Kidney tubule cell (primary cell): Measurements from ENCODE around the gene CACUL1.

Experiments used
- DNase-seq: peaks from one replicate; pipeline ENCODE4 v3.0.0-alpha.2; 2018; ENCODE audit warnings: low spot score

CACUL1 gene

DNA sequence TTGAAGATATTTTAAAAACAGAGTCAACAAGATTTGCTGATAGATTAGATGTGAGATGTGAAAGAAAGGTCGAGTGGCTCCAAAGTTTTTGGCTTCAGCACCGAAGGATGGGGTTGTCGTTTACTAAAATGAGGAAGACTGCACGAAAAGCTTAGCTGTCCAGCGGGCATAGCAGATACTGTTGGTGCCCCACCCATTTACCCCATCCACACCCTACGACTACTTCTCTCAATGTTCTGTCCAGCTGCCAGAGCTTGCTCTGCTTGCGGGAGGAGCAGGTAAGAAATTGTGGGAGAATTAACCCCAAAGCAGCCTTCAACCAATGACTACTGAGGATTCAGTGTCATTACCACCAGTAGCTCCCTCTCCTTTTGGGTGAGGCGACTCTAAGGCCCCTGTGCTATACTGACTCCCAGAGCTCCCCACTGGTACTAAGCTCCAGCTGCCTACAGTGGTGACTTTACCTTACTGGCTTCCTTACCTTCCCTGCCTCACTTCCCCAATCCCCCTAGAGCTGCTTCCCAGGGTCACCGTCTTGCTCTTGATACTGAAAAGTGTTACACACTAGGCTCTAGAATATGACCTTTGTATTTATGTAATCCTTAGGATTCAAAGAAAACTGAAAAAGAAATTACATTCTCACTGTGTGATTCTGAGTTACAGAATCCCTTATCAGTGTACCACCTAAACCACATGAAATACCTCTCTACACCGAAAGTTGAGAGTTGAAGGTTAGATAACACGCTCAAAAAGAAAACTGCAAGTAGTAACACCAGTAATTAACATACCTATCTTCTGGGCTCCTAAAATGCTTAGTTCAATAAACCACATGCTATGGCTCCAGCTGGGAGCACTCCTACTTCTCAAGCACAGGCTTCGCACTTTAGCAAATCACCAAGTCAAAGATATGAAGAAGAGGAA is 22.3 kb downstream of the CACUL1 start:
- no peak for DNase-seq

DNA sequence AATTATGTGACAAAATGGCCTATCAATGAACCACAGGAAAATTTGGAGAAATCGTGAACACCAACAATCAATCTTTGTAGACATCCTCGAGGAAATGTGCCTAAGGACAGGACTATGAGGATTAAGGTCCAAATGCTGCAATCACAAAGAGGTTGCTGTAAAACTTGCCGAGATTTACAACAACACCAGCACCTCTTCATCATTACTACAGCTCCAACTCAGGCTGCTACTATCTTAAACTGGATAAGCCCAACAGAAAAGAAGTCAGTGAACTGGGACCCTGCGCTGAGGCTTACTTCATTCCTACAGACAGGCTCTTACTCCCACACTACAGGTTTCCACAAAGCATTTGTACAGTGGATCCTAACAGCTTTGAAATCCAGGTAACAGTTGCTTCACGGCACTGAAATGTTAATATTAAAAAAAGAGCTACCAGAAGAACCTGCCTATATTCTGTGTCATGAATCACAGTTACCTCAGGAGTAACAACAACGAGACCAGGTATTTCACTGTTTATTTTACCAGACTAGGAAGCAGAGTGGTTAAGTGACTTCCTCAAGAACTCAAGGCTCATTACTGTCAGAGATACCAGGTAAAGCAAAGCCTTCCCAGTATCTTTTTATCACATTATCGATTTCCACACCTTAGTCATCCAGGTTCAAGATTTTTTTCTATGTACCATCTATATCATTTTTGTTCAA is 23.9 kb downstream of the CACUL1 start:
- DNase-seq = peak; percentile 65

DNA sequence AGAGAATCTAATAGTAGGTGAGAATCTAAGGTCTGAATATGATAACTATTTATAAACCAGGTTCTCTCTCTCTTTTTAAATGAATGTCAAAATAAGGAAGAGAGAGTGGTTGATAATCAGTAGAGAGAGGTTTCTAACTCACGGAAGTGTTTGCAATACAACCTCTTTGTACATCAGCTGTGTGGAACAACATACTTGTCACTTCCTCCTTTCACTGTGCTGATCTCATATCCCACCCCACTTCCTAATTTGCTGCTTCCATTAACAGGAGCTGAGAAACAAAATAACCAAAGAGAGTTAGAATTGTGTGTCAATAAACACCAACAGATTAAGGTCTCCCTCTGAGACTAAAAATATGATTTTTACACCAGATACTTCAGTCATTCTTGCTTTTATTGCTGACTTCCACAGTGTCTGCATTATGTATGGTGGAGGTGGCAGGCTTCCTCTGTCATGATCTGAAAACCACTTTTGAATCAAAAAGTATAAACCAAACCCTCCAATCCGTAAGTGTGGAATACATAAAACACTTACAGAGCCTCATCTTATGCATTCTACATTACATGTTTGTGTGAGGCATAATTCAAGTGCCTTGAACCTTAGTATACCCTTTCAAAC is 25.0 kb downstream of the CACUL1 start:
- DNase-seq = peak; percentile 33

DNA sequence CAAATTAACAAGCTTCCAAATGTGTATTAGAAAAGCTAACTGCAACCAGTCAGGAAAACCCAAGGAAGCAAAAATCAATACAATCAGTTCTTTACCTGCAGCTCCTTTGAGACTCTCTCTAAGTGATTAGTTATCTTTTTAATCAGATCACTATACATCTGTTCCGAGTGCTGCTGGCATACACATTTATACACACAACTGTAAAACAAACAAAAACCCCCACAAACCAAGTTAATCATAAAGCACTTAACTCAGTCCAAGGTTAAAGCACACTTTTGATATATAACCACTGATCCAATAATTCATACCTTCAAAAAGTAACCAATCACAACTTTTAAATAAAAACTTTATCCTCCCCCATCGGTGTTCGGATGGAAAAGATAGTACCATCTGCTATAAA is 25.6 kb downstream of the CACUL1 start:
- no peak for DNase-seq

DNA sequence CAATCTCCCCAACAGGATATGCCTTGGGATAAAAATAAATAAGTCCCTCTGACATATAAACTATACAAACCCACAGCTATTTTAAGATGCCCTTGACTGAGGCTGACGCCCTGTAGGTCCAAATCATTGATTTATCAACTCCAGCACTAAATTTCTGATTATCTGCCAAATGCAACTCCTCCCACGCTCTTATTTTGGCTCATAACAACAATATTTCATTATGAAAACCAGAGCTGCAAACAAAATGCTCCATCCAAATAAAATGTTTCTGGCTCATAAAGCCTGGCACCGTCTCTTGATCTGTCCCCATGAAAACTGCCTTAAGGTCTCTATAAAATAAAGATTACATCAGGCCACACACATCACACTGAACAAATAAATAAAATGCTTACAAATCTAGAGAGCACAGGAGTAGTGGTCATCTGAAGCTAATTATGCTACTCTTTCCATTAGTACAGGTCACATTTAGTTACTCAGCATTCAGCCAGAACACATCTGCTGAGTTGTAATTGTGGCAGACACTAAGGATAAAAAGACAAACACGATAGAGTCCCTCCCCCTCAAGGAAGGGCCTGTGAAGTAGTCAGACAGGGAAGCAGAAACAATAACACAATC is 28.8 kb downstream of the CACUL1 start:
- no peak for DNase-seq

DNA sequence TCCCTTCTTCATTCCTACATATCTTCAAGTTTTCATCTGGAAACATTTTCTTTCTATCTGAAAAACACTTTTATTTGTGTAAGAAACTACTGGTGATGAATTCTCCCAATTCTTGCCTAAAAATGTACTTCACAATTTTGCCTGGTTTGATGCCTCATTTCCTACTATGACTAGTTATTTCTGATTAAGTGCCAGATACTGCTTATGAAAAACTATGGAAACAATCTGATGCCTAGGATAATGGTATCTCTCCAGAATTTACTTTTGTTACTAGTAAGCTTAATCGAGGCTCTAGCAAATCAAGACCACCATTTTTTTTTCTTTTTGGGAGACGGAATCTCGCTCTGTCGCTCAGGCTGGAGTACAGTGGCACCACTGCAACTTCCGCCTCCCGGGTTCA is 31.3 kb downstream of the CACUL1 start:
- DNase-seq = no peak

DNA sequence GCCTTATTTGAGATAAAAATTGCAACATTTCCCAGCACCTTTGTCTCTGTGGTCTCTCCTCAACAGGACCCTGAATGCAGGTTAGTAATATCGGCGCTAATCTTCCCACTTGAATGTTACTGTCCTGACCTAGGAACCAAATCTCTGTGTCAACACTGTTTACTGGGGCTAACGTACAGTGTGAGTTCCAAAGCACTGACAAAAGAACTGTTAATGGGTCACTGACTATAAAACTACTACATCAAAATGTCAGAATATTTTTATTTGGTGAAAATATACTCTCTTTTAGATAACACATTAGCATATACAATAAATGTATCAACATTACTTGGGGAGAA is 33.3 kb downstream of the CACUL1 start:
- no peak for DNase-seq

DNA sequence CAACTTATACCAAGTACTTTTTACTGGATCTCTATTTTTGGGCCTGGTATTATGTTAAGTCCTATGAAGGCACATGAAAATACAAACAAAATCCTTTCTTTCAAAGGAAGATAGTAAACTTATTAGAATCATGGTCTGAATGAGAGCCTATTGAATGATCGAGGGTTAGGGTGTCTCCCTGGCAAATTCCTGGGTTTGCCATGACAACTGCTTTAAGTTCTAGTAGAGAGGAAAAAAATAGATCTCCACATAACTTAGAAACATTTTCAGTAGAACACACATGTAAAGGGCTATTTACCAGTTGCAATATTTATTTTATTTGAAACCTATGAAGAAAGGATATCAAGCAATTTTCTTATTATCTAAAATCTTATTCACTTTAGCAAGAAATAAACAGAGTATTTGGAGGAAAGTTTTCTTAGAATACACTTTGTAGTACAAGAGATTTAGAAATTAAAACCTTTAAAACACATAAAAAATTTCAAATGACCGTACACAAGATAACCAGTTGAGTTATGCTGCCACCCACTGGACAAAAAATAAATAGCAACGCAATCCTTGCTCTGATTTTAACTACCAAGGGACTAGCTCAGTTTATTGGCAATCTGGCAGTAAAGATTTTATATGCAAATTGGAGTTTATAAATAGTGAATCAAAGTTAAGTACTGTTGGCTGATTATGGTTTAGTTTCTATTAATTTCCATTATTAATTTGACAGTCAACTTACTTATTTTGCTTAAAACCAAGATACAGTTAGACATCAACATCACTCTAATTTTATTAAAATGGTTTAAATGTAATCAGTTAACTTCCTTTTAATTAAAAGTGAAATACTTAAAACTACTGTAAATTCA is 33.9 kb downstream of the CACUL1 start:
- peak; percentile 56 for DNase-seq

DNA sequence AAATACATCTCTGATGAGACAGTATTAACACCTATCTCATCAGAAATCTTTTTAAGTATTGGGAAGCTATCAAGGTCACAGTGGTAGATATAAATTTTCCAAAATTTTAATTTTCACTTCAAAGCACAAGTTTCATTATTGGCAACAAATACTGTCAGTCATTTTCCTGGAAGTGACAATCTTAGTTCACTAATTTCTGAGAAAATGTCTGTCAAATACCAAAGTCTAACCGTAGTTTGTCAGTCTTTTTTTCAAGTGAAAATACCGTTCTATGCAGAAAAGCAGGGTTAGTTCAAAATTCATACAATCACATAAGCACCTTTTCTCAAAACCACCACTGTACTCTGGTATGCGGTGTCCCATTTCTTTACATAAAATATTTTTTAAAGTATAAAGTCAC is 40.4 kb downstream of the CACUL1 start:
- DNase-seq = no peak

DNA sequence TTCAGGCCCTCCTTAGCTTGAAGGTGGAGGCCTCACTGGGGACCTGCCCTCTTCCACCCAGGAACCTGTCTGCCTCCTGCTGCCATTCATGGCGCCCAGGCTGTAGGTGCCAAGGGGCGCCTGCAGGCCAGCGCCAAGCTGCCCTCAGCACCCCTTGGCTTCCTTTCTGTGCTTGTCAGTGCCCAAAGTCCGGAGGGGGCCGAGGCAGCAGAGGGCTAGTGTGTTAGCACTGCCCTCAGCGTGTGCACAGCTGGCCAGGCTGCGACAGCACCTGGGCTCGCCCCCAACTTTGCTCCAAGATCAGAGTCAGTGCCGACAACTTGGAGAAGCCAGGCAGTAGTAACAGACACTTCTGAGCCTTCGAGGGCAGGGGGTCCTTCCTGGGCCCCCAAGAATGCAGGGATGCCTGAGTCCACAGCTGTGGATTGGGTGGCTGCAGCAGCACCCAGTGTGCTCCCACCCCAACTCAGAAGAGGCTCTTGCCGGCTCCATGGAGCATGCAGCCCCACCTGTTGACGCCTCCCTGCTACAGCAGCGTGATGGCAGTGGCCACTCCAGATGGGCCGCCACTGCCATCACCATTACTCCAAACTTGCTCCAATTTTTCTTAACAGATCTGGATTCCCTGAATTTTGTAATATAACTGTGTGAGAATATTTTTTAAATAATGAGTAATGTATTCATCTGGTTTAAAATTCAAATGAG is 41.7 kb downstream of the CACUL1 start:
- no peak for DNase-seq

DNA sequence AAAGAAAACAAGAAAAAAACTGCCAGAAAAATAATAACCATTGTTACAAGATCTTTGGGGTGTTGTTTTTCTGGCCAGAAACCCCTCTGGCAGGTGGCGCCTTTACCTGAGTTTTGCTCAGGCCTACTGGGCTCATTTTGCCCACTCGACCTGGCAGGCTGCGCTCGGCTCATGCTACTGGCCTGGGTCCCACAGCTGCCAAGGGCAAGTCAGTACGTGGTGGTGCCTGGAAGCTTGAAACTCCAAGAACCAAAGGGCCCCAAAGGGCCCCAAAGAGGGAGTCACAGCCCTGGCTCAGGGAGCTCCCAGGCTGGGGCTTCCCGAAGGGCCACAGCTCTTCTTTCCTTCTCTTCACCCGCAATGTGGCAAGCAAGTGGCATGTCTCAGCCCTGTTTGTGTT is 42.7 kb downstream of the CACUL1 start:
- no peak for DNase-seq

DNA sequence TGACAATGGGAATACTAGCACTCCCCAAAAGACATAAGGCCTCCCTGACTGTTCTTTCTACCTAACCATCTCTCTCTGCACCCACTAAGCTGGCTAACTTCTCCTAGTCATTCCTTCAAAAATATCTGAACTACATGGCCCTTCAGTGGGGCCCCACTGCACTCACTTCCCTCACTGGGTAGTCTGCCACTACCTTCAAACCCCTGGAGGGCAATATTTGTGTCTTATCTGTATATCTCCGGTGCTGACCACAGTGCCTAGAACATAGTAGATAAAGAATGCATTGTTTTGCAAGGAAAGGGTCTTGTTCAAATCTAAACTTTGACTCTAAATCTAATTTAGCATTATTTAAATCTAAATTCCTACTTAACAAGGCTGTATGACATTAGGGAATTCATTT is 44.3 kb downstream of the CACUL1 start:
- no peak for DNase-seq

DNA sequence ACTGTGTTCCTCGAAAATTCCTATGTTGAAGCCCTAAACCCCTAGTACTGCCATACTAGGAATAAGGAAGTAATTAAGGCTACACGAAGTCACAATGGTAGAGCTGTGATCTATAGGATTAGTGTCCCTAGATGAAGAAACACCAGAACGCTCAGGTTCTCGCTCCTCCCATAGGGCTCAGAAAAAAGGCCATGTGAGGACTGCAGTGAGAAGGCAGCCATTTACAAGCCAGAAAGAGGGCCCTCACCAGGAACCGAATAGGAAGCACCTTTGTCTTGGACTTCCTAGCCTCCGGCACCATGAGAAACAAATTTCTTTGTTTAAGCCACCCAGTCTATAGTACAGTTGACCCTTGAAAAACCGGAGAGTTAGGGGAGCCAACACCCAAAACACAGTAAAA is 46.2 kb downstream of the CACUL1 start:
- DNase-seq = no peak

DNA sequence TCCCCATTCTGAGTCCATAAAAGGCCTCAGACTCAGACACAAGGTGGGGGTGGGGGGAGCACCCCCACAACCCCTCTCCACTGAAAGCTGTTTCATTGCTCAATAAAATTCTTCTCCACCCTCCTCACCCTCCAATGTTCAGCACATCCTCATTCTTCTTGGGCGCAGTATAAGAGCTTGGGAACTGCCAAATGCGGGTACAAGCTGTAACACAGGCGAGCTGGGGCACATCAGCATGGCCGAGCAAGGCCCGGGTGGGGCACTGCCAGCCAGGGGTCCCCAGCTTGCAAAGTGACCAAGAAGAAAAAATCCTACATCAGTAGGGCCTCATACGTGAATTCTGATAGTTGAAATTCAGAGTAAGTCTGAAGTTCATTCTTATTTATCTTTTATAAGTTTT is 50.1 kb downstream of the CACUL1 start:
- DNase-seq = no peak

DNA sequence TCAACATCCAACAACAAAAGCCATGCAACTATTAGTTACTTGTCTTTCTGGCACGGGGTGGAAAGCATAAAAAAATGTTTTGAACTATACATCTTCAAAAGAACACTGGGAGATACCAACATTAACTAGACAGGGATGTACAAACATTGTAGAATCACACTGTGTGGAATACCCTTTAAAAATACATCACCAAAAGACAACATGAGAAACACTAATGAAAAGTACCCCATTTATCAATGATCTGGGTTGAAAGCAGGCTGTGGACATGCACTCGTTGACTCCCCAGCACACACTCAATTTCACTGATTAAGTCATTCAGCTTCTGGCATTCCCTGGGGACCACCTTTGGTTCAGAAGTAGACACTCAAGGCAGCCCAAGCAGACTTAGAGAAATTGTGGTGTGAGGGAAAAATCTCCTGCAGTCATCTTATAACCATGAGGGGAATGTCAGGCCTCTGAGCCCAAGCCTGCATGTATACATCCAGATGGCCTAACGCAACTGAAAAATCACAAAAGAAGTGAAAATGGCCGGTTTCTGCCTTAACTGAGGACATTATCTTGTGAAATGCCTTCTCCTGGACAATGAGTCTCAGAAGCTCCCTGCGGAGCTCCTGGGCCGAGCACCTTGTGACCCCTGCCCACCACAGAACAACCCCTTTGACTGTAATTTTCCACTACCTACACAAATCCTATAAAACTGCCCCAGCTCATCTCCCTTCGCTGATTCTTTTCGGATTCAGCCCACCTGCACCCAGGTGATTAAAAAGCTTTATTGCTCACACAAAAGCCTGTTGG is 53.0 kb downstream of the CACUL1 start:
- DNase-seq = no peak

DNA sequence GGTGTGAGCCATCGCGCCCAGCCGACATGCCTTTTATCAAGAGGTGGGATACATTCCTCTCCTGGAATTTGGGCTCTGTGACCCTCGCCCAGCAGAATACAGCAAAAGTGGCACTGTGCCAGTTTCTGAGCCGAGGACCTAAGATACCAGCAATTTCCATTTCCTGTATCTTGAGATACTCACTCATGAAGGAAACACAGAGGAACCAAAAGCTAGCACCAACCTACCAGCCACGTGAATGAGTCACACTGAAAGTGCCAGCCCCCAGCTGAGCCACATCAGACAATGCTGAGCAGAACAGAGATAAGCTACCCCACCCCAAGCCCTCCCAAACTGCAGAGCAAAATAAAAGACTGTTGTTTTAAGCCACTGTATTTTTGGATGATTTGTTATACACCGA is 56.3 kb downstream of the CACUL1 start:
- DNase-seq = peak; percentile 87

DNA sequence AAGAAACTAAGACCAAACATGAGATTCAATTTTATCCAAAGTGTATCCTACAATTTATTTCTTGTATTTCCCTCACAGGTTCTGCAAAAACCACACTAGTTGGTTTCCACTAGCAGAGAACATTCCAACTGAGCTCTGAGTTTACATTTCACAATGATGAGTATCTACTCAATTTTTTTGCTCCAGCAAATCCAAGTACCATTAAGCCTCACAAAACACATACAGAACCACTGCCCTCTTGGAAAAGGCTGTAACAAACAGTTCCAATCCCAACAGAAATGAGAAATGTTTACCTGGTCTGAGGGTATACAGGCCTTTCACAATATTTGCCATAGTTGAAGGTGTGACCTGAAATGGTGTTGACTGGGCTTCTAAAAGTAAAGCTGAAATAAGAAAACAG is 59.9 kb downstream of the CACUL1 start:
- no peak for DNase-seq

DNA sequence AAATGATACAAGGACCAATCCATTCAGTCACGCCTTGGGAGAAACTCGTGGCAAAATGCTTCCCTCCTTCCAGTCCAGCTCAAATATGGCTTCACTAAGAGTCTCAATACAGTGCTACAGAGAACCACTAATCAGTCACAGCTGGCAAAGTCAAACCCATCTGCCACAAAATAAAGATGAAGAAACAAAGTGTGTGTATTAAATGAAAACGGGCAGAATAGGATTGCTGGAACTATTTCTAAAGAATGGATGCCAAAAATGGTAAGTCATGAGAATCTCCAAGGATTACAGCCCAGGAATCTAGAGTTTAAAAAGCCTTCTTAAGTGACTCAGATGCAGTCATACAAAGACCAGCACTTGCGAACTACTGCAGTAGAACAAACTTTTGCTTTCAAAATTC is 61.9 kb downstream of the CACUL1 start:
- DNase-seq = peak; percentile 58

DNA sequence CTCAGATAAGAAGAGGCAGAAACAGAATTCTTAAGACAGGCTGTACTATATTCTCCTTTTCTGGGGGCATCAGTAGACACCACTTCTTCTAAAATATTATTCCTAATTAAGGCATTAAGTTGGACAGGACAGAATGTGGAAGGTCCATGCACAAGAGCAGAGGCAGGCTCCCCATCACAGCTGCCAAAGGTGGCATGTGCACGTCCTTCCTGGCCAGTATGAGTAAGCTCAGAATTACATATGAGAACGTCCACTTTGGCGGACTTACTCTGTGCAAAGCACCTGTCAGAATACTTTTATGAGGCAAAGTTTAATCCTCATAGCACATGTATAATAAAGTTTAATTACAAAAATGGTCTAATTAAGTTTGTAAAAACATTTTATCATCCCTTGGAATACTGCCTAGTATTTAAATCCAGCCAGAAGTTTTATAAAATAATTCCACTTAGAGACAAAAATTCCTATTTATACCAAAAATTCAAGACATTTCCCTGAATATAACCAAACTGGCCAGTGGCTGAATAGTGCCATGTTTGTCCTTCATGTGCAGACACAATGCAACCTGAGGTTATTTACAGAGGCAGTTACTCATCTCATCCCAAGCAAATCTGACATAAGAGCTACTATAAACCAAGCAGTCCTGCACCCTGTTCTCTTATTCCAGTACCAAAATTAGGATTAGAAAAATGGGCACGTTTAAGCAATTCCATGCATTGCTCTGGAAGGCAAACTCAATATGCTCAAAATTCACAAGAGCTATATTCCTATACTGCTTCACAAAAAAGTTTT is 65.5 kb downstream of the CACUL1 start:
- no peak for DNase-seq

DNA sequence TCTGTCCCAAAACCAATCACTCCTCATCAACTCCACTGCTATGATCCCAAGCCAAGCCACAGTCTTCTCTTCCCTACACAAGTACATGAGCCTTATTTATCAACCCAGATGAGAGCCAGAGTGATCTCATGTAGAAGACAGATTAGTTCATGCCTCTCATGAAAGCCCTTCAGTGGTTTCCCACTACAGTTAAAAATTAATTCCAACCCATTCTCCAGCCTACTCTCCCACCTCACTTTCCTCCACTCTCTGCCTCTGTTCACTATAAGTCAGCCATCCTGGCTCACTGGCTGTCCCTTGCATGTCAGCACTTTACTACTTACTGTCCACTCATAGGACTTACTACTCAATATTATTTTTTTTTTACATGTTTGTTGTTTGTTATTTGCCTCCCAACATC is 67.3 kb downstream of the CACUL1 start:
- DNase-seq = peak; percentile 55
